GM12878 (cell line): ENCODE data around the gene DMBX1.

Experiments used
- CBX3 ChIP-seq: fragments of 200-600 bp; sonication (generic); IDR thresholded peaks from 2 replicates; pipeline ENCODE4 v1.6.1; 2016; ENCODE audit warnings: low read depth, borderline replicate concordance
- CTCF ChIP-seq, 3 experiments: IDR thresholded peaks in 2 of 3; conservative IDR thresholded peaks in 1 of 3; 2 replicates each; pipeline ENCODE4 v1.5.1; 2011; ENCODE audit warnings: low read depth in 3 of 3, low read length in 3 of 3, mild to moderate bottlenecking in 3 of 3, control low read depth in 2 of 3, moderate library complexity in 2 of 3, inconsistent platforms in 1 of 3, mixed read lengths in 1 of 3; ENCODE audit not compliant: control insufficient read depth in 2 of 3, insufficient read depth in 1 of 3; ENCODE audit errors: extremely low read depth in 1 of 3
- FOXK2 ChIP-seq: fragments of 450-650 bp; IDR thresholded peaks from 2 replicates; pipeline ENCODE4 v1.6.1; 2017; ENCODE audit warnings: mild to moderate bottlenecking, moderate library complexity
- HDAC6 ChIP-seq: fragments of 200-600 bp; sonication (generic); IDR thresholded peaks from one replicate; pipeline ENCODE4 v1.8.0; 2017; ENCODE audit warnings: antibody characterized with exemption; ENCODE audit not compliant: unreplicated experiment
- HDGF ChIP-seq: fragments of 450-650 bp; IDR thresholded peaks from 2 replicates; pipeline ENCODE4 v1.6.1; 2016; ENCODE audit warnings: antibody characterized with exemption
- NFYB ChIP-seq: IDR thresholded peaks from 2 replicates; pipeline ENCODE4 v1.6.1; 2011; ENCODE audit warnings: low read depth, mild to moderate bottlenecking, low read length, improper control_type of control experiment, moderate library complexity; ENCODE audit not compliant: insufficient read depth
- POLR2A ChIP-seq: IDR thresholded peaks from 2 replicates; pipeline ENCODE4 v1.6.1; 2011; ENCODE audit warnings: low read depth, mild to moderate bottlenecking, low read length
- USF1 ChIP-seq: IDR thresholded peaks from 2 replicates; pipeline ENCODE4 v1.6.1; 2011; ENCODE audit warnings: borderline replicate concordance, low read depth, mild to moderate bottlenecking, moderate library complexity, mixed read lengths, low read length; ENCODE audit not compliant: insufficient read depth; ENCODE audit errors: extremely low read length
- ZNF687 ChIP-seq: fragments of 450-650 bp; IDR thresholded peaks from 2 replicates; pipeline ENCODE4 v1.6.1; 2017; ENCODE audit warnings: mild to moderate bottlenecking, moderate library complexity

GRCh38 chr1:46489638-46490405, at the start of gene DMBX1:
- TF ChIP-seq HDGF (no peak), CTCF (IDR thresholded peaks at IDR 0.05 in 2 of 3, conservative IDR thresholded peaks at IDR 0.05 in 1 of 3; ENCODE audit: control insufficient read depth in 2 of 3, extremely low read depth in 1 of 3, insufficient read depth in 1 of 3, low read depth in 3 of 3, low read length in 3 of 3) (no peak), USF1 (no peak), NFYB (peak; percentile 58; the same call in 1 of the 2 replicates), FOXK2 (no peak), POLR2A (no peak), CBX3 (no peak), HDAC6 (no peak), ZNF687 (no peak)
